ENCODE data around the gene ATCAY.
"Not testable (repeated sequence)": the region's sequence is repeated elsewhere in the genome, so short reads cannot be mapped to it uniquely, and the experiment has no call there.

Gene ATCAY

DNA sequence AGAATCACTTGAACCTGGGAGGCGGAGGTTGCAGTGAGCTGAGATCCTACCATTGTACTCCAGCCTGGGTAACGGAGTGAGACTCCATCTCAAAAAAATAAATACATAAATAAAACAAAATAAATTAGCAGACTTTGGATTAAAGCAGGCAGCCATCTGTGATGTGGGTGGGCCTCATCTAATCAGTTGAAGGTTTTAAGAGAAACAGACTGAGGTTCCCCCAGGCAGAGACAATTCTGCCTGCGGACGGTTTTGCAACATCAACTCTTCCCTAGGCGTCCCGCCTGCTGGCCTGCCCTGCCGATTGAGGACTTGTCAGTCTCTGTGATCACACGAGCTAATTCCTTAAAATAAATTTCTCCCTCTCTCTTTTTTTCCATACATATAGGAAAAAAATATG, 23.7 kb downstream of the ATCAY start:
- no peak for DNase-seq

DNA sequence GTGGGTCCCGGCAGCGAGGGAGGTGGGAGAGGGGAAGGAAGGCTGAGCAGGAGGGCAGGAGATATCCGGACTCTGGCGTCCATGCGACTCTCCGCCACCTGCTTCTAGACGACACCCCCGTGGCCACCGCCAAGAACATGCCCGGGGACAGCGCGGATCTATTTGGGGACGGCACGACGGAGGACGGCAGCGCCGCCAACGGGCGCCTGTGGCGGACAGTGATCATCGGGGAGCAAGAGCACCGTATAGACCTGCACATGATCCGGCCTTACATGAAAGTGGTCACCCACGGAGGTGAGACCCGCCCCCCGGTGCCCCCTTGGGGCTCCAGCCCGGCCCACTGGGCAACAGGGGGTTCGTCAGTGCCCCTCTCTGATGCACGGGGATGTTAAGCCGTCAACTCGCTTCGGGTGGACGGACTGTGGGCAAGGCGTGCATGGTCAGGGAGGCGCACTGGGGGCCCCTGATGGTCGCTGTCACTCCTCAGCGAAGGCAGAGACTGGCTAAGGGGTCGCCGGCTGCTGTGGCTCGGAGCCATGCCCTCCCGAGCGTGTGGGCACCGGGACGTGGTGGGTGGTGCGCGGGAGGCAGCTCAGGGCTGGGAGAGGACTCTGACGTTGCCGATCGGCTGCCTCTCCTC, 27.3 kb downstream of the ATCAY start:
- no peak for DNase-seq

DNA sequence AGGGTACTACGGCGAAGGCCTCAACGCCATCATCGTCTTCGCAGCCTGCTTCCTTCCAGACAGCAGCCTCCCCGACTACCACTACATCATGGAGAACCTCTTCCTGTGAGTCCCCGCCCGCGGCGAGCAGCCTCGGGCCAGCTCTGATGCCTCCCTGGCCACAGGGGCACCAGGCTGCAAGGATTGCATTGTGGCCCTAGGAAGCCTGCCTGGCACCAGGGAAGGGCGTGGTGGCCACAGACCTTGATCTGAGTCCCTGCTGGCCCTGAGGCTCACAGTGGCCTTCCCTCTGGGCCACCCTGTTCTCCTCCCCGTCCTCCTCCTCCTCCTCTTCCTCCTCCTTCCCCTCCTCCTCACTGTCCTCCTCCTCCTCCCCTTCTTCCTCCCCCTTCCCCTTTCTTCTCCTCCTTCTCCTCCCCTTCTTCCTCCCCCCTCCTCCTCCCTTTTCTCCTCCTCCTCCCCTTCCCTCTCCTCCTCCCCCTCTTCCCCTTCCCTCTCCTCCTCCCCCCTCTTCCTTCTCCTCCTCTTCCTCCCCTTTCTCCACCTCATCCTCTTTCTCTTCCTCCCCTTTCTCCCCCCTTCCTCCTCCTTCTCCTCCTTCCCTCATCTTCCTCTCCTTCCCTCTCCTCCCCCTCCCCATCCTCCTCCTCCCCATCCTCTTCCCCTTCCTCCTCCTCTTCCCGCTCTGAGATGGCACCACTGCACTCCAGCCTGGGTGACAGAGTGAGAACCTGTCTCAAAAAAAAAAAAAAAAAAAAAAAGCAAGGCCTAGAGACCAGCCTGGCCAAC, 28.0 kb downstream of the ATCAY start:
- DNase-seq: no peak

DNA sequence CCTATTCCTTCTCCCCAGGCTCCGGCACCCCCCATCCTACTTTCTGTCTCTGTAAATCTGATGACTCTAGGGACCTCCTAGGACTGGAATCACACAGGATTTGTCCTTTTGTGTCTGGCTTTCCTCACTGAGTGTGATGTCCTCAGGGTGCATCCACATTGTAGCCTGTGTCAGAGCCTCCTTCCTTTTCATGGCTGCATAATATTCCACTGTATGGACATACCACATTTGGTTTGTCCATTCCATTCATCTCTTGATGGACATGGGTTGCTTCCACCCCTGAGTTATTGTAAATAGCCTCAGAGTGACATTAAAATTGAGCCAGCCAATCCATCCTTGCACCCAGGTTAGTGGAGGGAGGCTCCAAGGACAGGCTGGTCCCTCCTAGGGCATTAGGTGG, 29.6 kb downstream of the ATCAY start:
- DNase-seq: no peak

DNA sequence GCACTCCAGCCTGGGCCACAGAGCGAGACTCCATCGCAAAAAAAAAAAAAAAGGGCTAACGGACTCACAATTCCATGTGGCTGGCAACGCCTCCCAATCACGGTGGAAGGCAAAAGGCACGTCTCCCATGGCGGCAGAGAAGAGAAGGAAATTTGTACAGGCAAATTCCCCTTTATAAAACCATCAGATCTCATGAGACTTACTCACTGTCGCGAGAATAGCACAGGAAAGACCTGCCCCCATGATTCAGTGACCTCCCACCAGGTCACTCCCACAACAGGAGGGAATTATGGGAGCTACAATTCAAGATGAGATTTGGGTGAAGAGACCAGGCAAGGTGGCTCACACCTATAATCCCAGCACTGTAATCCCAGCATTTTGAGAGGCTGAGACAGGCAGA, 33.7 kb downstream of the ATCAY start:
- no peak for DNase-seq

DNA sequence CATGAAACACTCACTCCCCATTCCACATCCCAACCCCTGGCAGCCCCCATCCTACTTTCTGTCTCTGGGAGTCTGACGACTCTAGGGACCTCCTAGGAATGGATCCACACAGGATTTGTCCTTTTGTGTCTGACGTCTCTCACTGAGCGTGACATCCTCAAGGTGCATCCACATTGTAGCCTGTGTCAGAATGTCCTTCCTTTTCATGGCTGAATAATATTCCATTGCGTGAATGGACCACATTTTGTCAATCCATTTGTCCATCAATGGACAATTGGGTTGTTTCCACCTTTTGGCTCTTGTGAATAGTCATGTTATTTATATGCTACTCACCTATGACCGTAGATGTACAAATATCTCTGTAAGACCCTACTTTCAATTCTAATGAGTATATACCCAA, 35.5 kb downstream of the ATCAY start:
- no peak for DNase-seq

DNA sequence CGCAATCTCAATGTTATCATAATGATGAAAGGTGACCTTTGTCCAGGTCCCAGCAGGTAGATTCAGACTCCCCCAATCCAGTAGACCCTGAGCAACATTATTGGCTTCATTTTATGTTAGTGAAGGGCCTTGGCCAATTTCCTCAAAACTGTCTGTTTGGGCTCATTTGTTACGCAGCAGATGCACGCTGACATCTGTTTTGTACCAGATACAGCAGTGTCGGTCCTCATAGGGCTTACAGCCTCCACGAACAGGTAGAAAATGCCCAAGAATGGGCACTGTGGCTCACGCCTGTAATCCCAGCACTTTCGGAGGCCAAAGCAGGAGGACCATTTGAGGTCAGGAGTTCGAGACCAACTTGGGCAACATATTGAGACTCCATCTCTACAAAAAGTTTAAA, 39.3 kb downstream of the ATCAY start:
- no peak for DNase-seq

DNA sequence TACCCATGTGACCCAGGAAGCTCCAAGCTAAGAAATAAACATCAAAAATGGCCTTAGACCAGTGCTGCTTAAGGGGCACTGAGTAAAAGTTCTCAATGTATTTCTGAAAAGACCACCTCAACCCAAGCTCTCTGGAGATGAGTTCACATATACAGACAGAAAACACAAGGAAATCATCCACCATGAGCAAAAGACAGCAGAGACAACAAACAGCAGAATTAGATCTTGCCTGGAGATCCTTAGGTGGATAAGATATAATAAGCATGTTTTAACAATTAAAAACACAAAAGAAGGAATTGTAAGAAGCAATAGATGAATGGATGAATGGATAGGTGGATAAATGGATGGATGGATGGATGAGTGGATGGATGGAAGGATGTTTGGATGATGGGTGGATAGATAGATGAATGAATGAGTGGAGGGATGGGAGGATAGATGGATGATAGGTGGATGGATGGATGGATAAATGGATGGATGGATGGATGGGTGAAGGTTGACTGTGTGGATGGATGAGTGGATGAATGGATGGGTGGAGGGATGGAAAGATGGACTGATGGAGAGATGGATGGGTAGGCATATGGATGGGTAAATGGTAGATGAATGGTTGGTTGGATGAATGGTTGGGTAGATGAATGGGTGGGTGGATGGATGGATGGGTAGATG, 42.7 kb downstream of the ATCAY start:
- no peak for DNase-seq

DNA sequence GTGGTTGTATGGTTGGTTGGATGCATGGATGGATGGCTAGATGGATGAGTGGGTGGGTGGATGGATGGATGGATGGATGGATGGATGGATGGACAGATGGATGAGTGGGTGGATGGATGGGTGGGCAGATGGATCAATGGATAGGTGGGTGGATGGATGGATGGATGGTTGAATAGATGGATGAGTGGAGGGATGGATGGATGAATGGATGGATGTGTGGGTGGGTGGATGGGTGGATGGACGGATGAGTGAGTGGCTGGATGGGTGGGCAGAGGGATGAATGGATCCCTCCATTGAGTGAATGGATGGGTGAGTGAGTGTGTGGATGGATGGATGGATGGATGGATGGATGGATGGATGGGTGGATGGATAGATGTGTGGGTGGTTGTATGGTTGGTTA, 43.4 kb downstream of the ATCAY start:
- no peak for DNase-seq

DNA sequence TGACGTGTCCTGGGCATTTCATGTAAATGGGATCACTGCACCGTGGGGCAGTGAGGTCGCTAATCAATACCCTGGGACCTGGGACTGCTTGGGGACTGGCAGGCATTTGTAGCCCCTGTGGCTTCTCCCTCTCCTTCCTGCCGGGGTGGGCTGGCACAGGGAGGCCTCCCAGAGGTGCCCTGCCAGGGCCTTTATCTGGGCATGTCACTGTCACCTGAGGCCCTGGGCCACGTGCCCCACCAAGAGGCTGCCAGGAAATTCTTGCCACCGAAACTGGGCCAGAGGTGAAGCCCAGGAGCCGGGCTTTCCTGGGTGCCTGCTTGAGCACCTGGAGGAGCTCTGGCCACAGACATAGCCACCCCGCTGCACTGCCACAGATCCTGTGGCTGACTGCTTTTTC, 50.6 kb downstream of the ATCAY start:
- no peak for DNase-seq

DNA sequence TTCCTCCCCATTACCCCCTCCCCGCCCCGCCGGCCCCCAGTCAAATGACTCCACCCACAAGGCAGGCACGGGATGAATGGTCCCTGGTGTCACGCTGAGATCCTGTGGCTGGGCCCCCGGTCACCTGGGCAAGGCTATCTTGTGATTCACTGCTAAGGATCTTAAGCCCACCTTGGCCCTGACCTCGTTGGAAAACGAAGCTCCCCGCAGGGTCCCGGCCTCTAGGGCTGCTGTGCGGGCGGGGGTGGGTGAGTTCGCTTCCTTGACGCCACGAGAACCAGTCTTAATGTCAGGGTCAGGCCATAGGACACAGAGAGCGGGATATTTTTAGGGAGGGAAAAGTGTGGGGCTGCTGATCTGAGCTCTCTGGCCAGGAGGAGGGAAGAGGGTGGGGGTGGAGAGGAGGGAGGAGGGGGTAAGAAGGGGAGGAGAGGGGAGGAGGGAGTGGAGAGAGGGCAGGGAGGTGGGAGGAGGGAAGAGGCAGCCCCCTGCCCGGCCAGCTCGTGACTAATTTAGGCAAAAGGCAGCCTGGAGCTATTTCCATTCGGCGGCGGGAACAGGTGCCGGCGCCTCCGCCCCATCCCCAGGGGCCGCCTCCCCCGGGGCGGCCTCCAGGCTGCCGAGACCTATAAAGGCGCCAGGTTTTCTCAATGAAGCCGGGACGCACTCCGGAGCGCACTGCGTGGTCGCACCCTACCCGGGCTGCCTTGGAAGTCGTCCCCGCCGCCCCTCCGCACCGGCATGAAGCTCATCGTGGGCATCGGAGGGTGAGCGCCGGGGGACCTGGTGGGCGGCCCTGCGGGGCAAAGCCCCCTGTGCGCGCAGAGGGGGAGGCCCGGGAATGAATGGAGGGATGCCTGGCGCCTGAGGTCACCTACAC, 52.7 kb downstream of the ATCAY start, which contains the start of gene NMRK2:
Gene NMRK2 (plus strand): TSS at position 139 of the 880 bp plus-strand sequence. CDS start 603 bp downstream, at position 742.
- DNase-seq: no peak

DNA sequence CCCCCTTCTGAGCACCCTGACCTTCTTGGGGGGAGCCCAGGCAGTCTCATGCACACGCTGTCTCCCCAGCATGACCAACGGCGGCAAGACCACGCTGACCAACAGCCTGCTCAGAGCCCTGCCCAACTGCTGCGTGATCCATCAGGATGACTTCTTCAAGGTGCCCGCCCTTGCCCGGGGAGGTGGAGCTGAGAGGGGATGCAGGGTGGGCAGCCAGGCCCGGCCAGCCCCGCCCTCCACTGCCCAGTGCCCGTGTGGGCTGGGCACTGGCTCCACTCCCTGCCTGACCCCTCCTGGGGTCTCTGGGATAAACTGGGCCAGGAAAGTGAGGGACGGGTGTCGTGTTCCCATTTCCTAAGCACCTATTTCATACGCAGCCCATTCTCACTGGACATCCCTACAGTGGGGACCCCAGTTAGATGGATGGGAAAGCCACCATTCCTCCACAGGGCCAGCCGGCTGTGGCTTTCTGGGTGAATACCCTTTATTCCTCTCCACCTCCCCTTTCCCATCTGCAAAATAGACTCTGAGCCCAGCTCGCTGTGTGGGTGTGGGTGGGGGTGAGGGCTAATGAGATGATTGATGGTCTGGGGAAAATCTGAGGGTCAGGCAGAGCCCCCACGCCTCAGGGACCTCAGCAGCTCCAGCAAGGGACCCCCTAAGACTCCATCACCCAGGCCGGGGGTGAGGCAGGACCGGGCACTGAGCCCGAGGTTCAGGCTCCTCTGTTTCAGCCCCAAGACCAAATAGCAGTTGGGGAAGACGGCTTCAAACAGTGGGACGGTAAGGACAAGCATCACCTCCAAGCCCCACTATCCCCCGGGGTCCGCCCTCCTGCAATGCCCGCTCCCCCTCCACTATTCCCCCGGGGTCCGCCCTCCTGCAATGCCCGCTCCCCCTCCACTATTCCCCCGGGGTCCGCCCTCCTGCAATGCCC, 56.3 kb downstream of the ATCAY start:
- DNase-seq: no peak

DNA sequence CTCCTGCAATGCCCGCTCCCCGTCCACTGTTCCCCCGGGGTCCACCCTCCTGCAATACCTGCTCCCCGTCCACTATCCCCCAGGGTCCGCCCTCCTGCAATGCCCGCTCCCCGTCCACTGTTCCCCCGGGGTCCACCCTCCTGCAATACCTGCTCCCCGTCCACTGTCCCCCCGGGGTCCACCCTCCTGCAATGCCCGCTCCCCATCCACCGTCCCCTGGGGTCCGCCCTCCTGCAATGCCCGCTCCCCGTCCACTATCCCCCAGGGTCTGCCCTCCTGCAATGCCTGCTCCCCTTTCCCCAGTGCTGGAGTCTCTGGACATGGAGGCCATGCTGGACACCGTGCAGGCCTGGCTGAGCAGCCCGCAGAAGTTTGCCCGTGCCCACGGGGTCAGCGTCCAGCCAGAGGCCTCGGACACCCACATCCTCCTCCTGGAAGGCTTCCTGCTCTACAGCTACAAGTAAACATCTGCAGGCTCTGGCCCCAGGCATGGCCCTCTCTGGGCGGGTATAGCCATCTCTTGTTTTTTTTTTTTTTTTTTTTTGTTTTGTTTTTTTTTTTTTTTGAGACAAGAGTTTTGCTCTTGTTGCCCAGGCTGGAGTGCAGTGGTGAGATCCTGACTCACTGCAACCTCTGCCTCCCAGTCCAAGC, 57.9 kb downstream of the ATCAY start:
- DNase-seq: not testable (repeated sequence)

DNA sequence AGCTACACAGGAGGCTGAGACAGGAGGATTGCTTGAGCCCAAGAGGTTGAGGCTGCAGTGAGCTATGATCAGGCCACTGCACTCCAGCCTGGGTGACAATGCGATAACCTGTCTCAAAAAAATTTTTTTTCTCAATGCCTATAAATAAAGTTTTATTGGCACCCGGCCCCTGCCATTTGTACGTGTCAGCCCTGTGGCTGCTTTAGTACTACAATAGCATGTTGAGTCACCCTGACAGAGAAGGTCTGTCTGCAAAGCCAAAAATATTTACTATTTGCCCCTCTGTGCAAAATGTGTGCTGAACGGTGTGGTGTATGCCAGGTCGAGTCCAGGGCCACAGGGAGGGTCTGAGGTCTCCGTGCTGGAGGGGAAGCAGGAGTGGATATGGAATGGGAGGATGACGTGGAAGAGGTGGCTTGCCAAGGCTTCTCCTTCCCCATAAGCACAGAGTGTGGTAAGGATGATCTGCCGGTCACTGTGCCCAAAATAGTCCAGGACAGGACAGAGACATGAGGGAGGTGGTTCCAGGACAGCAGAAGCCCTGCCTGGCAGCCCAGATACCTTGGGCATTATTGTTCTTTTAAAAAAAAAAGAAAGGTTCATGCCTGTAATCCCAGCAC, 62.4 kb downstream of the ATCAY start:
- peak in 1 of 14 donors; percentile 13 for DNase-seq

DNA sequence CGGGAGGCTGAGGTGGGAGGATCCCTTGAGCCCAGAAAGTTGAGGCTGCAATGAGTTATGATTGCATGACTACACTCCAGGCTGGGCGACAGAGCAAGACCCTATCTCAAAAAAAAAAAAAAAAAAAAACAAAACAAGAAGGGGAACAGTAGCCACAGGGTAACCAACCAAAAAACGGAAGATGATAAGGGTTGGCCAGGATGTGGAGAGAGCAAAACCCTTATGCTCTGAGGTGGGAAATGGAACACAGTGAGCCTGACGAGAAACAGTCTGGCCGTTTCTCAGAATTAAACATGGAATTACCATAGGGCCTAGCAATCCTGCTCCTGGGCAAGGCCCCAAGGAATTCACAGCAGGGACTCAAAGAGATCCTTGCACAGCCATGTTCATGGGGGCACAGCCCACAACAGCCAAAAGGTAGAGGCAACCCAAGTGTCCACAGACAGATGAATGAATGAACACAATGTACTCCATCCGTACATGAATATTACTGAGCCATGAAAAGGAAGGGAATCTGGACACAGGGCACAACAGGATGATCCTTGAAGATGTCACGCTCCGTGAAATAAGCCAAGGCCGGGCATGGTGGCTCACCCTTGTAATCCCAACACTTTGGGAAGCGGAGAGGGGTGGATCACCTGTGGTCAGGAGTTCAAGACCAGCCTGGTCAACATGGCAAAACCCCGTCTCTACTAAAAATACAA, 63.7 kb downstream of the ATCAY start:
- no peak for DNase-seq

DNA sequence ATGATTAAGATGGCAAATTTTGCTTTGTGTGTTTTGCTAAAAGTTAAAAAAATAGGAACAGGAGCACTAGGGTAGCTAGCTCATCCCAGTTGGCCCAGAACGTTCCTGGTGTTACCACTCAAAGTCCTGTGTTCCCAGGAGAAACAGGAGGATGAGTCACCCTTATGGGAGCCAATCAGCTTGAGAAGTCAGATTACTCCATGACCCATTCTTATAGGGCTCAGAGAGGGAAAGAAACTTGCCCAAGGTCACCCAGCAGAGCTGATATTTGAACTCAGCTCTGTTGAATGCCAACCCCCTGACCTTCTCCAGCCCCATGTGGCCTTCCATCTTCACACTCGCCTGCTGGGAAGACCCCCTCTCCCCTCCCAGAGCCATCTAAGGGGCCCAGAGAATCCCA, 65.4 kb downstream of the ATCAY start:
- no peak for DNase-seq

DNA sequence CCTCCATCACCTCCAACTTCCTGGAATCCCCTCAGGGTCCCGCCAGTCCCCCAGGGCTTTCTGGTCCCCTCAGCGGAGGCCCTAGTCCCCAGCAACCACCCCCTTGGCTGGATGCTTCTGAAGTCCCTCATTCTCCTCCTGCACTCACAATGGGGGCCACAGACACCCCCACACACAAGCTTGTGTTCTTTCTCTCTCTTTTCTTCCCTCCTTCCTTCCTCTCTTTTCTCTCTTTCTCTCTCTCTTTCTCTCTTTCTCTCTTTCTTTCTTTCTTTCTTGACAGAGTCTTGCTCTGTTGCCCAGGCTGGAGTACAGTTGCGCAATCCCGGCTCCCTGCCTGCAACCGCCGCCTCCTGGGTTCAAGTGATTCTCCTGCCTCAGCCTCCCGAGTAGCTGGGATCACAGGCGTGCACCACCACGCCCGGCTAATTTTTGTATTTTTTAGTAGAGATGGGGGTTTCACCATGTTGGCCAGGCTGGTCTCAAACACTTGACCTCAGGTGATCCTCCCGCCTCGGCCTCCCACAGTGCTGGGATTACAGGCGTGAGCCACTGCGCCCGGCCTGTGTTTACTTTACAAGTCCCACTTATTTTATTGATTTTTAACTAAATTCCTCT, 66.9 kb downstream of the ATCAY start:
- not testable (repeated sequence) for DNase-seq

DNA sequence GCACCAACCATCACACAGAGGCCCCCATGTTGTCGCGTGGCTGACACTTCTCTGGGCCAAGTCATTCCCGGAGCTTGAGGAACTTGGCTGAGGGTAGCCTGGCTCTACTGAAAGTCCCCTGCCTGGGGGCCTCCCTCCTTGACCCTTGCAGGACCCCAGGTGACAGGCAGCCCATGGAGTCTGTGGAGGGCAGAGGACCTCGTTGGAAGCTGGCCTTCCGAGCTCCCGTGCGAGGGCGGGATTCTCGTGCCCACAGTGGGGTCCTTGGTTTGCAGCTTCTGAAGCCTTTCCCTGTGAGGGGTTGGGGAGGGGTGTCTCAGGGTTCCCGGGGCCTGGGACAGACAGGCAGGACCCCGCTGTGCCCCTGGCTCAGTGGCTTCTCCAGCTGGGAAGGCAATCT, 68.8 kb downstream of the ATCAY start:
- no peak for DNase-seq
